AG09309 (cell line): ENCODE data around the gene GRK6.

Experiments
- DNase-seq: peaks from one replicate; pipeline ENCODE4 v3.0.0-alpha.2; 2010; ENCODE audit warnings: low read depth
- H3K4me3 ChIP-seq: 2 replicates; pipeline ENCODE4 v1.5.1; 2011; ENCODE audit warnings: mild to moderate bottlenecking, low read depth, low read length, moderate library complexity; ENCODE audit not compliant: control insufficient read depth
- TF ChIP-seq, protein P1 (sequence below): IDR thresholded peaks from 2 replicates; pipeline ENCODE4 v1.5.1; 2011; ENCODE audit warnings: mild to moderate bottlenecking, low read depth, low read length, inconsistent platforms; ENCODE audit not compliant: insufficient read depth, control insufficient read depth; ENCODE audit errors: missing control alignments

Gene GRK6

DNA sequence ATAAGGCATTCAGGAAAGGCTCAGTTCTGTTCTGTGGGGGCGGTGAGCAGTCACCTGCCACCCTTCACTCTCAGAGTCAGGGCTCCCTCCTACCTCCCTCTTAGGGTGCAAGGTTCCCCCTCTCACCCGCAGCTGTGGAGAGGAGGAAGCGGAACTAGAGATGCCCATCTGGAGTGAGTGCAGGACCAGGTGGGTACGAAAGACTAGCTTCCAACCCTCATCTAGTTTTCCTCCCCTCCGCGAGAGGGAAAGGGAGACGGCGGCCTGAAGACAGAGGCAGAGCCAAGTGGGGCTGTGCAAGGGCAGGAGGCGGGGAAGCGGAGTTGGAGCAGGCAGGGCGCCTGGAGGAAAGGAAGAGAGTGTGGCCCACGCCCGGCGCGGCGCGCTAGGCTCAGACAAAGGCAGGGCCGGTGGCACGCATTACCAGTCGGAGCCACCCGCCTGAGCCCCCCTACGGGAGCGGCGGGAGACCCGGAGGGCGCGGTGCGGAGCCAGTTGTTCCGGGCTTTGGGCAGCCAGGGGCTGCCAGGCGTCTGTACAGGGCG, 27.4 kb downstream of the GRK6 start:
- H3K4me3 ChIP-seq: peak overlapping the region; percentile 33
- DNase-seq: no peak

DNA sequence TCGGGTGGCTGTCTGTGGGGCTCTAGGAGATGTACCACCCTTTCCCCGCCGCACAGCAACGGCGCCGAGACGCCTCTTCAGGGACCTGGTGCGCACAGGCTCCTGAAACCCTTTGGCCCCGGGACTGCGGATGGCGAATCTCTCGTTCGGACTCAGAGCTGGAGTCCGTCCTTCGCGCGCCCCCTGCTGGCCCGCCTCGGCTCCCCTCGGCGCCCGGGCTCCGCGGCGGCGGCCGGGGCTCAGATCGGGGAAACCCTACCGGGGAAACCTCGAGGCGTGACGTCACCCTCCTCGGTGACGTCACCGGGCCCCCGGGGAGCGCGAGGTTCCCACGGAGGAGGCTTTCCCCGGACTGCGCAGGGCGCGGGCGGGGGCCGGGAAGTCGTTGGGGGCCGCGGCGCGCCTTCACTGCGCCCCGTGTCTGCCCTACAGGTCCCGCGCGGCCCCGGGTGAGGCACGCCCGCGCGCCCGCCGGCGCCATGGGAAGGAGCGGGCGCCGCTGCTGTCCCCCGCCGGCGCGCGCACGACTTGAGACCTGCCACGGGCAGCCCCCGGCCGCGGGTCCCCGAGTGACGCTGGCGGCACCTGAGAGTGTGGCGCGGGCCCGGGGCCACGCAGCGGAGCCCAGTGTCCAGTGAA, 28.0 kb downstream of the GRK6 start:
- peak overlapping the region; percentile 36 for H3K4me3 ChIP-seq
- TF ChIP-seq, protein P1, sequence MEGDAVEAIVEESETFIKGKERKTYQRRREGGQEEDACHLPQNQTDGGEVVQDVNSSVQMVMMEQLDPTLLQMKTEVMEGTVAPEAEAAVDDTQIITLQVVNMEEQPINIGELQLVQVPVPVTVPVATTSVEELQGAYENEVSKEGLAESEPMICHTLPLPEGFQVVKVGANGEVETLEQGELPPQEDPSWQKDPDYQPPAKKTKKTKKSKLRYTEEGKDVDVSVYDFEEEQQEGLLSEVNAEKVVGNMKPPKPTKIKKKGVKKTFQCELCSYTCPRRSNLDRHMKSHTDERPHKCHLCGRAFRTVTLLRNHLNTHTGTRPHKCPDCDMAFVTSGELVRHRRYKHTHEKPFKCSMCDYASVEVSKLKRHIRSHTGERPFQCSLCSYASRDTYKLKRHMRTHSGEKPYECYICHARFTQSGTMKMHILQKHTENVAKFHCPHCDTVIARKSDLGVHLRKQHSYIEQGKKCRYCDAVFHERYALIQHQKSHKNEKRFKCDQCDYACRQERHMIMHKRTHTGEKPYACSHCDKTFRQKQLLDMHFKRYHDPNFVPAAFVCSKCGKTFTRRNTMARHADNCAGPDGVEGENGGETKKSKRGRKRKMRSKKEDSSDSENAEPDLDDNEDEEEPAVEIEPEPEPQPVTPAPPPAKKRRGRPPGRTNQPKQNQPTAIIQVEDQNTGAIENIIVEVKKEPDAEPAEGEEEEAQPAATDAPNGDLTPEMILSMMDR: peak; percentile 64
- no peak for DNase-seq

More for the DNA sequence above, 27.4 kb downstream of the GRK6 start:
- TF ChIP-seq, protein P1: no peak

DNA sequence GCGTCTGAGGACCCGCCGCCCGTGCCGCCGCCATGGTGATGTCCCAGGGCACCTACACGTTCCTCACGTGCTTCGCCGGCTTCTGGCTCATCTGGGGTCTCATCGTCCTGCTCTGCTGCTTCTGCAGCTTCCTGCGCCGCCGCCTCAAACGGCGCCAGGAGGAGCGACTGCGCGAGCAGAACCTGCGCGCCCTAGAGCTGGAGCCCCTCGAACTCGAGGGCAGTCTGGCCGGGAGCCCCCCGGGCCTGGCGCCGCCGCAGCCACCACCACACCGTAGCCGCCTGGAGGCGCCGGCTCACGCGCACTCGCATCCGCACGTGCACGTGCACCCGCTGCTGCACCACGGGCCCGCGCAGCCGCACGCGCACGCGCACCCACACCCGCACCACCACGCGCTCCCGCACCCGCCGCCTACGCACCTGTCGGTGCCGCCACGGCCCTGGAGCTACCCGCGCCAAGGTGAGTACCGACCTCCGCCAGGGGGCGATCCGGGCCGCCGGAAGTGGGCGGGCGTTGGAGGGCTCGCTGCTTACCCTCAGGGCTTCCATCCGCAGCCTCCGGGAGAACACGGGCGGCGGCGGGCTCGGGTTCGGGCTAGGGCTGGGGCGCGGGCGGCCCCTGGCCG, 28.7 kb downstream of the GRK6 start:
- DNase-seq: no peak
- H3K4me3 ChIP-seq: peak overlapping the region; percentile 36
- TF ChIP-seq, protein P1: peak; percentile 54

DNA sequence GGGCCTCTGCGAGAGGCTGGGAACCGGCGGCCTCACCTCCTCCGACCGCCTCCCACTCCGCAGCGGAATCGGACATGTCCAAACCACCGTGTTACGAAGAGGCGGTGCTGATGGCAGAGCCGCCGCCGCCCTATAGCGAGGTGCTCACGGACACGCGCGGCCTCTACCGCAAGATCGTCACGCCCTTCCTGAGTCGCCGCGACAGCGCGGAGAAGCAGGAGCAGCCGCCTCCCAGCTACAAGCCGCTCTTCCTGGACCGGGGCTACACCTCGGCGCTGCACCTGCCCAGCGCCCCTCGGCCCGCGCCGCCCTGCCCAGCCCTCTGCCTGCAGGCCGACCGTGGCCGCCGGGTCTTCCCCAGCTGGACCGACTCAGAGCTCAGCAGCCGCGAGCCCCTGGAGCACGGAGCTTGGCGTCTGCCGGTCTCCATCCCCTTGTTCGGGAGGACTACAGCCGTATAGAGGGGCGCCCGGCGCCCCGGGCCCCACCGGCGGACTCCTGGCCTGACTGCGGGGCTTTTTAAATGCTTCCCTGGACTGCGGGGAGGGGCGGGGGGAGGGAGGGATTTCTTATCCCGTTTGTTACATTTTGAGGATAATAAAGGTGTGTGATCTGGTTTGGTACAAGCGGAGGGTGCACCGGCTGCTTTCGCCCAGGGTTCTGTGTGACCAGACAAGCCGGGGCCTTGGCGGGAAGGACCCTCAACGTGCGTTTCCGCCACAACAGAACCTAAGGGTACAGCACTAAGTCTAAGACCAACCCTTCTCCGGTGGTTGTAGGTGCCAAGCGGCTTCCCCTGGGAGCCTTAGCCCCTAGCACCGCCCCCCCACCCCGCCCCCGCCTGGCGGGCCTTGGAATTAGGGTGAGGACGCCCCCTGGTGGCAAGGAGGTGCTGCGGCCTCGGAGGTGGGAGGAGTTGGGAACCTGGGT, 29.4 kb downstream of the GRK6 start:
- TF ChIP-seq, protein P1: peak; percentile 97
- H3K4me3 ChIP-seq: peak overlapping the region; percentile 33
- no peak for DNase-seq

DNA sequence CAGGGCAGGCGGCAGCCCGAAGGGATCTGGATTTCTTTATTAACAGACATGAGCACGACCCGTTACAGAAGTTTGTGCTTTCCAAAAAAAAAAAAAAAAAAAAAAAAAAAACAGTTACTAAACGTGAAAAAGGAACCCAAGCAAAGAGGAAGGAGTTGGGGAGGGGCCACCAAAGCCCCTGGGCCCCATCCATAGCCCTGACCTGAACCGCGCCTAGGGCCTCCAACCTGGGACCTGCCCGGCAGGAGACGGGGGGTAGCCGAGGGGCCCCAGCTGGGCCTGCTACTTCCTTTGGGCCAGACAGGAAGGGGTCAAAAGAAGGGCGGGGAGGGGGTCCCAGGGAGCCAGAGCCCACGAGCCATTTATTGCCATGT, 30.1 kb downstream of the GRK6 start:
- no peak for DNase-seq
- TF ChIP-seq, protein P1: no peak
- no peak overlapping the region for H3K4me3 ChIP-seq
